ENCODE data around the gene CLEC6A.

DNA sequence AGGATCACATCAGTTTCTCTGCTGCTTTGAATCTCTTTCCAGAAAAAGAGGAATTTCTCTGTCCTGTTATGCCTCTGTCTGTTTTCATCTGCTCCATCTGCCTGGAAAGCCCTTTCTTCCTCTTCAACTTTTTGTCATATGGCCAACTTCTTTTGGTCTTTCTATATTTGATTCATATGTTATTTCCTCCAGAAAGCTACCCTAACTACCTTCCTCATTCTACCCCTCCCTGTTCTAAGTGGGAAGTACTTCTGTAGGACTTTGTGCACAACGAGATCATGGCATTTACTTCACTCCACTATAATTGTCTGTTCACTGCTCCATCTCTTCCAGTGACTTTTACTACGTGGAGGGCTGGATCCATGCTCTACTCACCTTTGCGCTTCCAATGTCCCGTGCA is 63.4 kb downstream of the CLEC6A start:
- TF ChIP-seq EZH2 (IDR thresholded peaks at IDR 0.05; ENCODE audit: low read length, unreplicated experiment), result no peak
- TF ChIP-seq EZH2phosphoT487 (IDR thresholded peaks at IDR 0.05; ENCODE audit: borderline replicate concordance, low read length), result no peak

Data from PC-3 (cell line).